ENCODE measurements around the gene ZNF341.

- TF ChIP-seq CTCF (IDR thresholded peaks at IDR 0.05; ENCODE audit: low read depth, low read length) (no peak), EZH2phosphoT487 (IDR thresholded peaks at IDR 0.05; ENCODE audit: low read depth) (no peak)
Observed at GRCh38 chr20:33693289-33693688, 38.5 kb upstream of the ZNF341 start.
